GM21737 (cell line): ENCODE results near the gene PKP1.

Experiments used
- ATAC-seq: cut with Tn5 transposase; IDR thresholded peaks from one replicate; pipeline ENCODE4 v1.9.1; 2021; ENCODE audit warnings: mild to moderate bottlenecking, moderate library complexity; ENCODE audit not compliant: unreplicated experiment

The PKP1 gene

DNA sequence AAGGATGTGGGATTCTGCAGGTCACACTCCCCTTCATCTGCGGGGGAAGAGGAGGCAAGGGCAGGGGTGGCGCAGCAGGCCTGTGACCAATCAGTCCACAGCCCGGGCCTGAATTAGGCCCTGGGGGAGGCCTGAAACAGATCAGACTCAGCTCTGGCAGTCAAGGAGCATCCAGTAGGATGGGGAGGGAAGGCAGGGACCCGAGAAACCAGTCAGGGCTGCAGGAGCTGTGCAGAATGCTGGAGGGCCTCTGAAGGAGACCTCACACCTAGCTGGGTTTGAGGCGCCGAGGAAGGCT is 81.5 kb downstream of the PKP1 start:
- ATAC-seq = no peak

DNA sequence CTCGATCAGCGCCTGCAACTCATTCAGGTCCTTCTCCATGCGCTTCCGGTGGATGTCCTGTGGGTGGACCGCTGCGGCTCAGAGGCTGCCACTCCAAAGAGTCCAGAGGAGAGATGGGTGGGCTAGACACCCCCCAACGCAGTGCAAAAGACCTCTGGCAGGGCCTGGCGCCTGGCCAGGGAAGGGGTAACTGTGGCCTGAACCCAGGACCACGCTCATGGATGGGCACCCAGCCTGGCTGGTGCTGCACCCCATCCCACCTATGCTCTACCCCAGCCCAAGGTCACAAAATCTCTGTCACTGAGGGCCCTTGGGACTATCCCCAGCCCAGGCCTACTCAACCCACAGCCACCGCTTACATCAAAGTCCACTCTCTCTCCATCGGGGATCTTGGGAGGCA is 81.9 kb downstream of the PKP1 start:
- no peak for ATAC-seq

- ATAC-seq = no peak
These were observed 83.4 kb downstream of the PKP1 start for GRCh38 chr1:201366696-201367095.

GRCh38 chr1:201369209-201369608 is 85.9 kb downstream of the PKP1 start:
- ATAC-seq = no peak

DNA sequence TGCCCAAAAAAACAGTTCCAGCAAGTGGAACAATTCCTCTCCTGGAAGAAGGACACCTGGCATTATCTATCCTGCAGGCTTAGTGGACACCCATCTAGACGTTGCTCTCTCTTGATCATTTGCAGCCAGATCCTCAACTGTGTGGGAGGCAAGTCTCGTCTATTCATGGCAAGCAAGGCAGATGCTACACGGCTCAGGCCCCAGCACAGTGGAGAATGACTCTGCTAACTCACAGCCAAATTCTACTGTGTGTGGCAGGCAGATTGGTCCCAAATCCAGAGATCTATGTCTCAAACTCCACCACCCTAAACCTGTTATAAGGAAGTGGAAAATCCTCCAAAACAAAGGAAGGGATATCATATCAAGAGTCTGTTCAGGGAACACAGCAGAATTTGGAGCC is 87.2 kb downstream of the PKP1 start:
- ATAC-seq = no peak

DNA sequence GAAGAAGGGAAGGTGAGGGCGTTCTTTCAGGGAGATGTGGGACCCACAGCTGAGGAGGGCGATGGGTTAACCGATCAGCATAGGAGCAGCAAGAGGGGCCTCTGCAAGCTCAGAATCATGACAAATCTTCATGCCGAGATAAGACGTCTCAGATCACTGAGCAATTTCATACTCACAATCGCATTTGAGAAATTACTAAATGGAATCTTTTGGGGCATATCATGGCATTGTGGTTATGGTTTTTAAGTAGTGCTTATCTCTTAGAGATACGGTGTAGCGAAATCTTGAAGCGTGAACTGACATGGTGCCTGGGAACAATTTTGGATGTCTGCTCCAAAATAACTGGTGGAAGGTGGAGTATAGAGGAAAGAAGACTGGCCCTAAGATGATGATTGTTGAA is 88.0 kb downstream of the PKP1 start:
- ATAC-seq = no peak

GRCh38 chr1:201371792-201372191 is 88.5 kb downstream of the PKP1 start:
- no peak for ATAC-seq

- no peak for ATAC-seq
These were observed 91.1 kb downstream of the PKP1 start for GRCh38 chr1:201374364-201374763.

DNA sequence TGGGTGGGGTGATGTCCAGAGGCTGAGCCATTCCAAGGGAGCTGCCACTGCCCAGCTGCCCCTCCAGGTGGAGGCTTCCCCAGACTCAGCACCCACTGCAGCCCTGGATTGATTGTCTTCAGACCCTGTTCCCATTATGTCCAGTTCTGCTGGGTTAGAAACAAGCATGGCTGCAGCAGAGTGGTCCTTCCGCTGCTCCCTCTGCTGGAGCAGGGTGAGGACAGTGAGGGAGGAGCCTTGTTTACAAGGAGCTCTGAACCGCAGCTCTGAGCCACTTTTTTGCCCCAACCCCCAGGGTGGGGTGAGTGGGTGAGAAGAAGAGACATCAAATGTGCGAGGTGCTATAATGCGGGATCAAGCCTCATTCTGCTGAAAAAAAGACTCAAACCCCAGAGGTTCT is 91.9 kb downstream of the PKP1 start:
- no peak for ATAC-seq

GRCh38 chr1:201376107-201376463 is 92.8 kb downstream of the PKP1 start:
- ATAC-seq = no peak

DNA sequence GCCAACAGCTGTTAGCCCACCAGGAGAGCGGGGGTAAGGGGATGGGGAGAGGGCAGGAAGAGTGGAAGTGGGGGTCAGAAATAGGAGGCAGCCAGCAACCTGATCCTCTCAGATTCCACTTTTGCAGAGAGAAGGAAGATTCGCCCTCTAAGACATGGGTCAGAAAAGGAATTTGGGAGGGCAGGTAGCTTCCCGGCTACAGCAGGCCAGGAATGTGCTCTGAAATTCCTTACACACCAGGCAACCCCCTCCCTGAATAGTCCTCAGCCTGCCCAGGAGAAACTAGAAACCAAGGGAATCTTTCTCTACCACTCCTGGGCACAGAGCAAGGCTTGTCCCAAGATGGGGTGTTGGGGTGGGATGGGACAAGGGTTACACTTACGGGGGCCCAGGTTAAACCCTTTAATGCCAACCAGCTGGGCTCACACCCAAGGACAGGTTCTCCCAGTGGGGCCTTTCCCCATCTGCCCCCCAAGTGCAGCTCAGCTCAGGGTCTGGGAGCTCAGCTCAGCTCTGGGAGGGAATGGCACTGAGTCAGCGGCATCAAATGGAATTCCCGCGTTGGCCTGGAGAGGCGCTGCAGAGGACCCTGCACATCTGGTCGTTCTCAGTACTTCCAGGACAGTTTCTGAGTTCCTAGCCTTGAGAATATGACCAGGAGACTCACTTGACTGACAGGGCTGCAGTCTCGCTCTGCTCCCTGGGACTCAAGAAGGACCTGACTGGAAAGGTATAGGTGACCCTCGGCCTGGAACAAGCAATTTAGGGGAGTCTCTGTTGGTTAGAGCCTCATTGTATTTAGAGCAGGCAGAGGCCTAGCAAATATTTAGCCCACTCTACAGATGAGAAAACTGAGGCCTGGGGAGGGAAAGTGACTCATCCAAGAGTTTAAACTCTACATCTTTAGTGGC is 93.4 kb downstream of the PKP1 start:
- no peak for ATAC-seq

- no peak for ATAC-seq
These were observed 94.3 kb downstream of the PKP1 start, which contains the start of gene TNNT2 for GRCh38 chr1:201377611-201378092. Gene TNNT2, minus strand, starts transcription at chr1:201377680. Its CDS starts 4,426 bp downstream, at chr1:201373254.

DNA sequence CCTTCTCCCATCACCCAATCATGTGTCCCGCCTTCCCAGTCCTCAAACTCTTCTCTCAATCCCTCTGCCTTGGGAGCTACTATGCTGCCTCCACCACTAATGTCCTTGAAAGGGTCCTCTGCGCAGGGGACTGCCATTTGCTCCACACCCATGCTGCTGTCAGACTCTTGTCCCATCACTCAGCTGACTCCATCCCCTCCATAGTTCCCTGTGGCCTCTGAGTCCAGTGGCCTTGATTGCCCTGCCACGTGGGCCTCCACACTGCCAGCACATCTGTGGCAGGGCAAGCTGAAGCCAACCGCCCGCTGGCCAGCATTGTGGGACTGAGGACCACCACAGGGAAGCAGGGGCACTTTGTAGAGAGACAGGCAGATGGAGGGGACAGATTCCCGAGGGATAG is 95.5 kb downstream of the PKP1 start:
- no peak for ATAC-seq

DNA sequence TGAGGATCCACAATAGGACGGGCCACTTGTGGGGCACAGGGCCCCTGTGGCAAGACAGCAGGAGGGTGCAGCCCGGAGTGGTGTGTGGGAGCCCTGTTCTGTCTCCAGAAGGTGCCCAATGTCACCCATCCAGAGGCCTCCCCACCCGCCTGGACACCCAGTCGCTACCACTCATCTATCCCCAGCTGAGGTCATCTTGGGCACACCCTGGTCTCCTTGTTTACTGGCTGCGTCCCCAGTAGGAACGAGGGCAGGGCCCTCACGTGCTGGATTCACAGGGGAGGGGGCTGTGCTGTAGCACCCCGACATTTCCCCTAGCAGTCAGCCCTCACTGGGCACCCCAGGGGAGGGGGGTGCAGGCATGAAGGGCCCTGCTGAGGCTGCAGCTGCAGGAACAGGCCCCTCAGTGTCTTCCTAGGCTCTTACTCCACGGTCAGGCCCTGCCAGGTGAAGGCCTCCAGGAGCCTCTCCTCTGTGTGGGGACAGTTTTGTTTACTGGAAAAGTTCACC is 96.5 kb downstream of the PKP1 start:
- ATAC-seq = no peak

- ATAC-seq = no peak
These were observed 97.8 kb downstream of the PKP1 start for GRCh38 chr1:201381130-201381529.
